Amniotic stem cell (primary cell): ENCODE measurements around the gene MRPL18.

Experiments
- DNase-seq: peaks from one replicate; lab custom pipeline; 2025; lab: John Stamatoyannopoulos, UW

Gene MRPL18

GRCh38 chr6:159844737-159845645 lies 54.7 kb downstream of the MRPL18 start:
- no peak for DNase-seq
